ENCODE data around the gene MSI2. TPM values are rescaled to one million over a fixed set of nuclear protein-coding genes. Genes with fewer than 3 reads are reported as not detected.

The MSI2 gene
- total and polyA plus RNA-seq, 9 of the 15 experiments (the other 6 are each of a cell fraction or from before 2014, with no cell fraction given) = 4.6 to 61.8 (median 42.4) TPM

GRCh38 chr17:57553526-57553925, 297.2 kb downstream of the MSI2 start (continued):
- no peak for TF ChIP-seq SMARCB1 (IDR thresholded peaks at IDR 0.05; ENCODE audit: insufficient read length, low read depth)
- no peak for TF ChIP-seq ZNF212 (CRISPR knock-in tag; IDR thresholded peaks at IDR 0.05)
- peak; percentile 92 for TF ChIP-seq ZBED1 (IDR thresholded peaks at IDR 0.05)
- no peak for TF ChIP-seq ZNF512 (tag; IDR thresholded peaks at IDR 0.05)
- no peak for TF ChIP-seq FOXO4 (CRISPR knock-in tag; IDR thresholded peaks at IDR 0.05)
- TF ChIP-seq SMARCE1 (IDR thresholded peaks at IDR 0.05) = 0 out of 2 replicates have a peak, but pooled peaks have one; percentile 26
- no peak for TF ChIP-seq ZNF282 (CRISPR knock-in tag; IDR thresholded peaks at IDR 0.05)
- 0 out of 2 replicates have a peak, but pooled peaks have one; percentile 35 for TF ChIP-seq SMARCC2 (IDR thresholded peaks at IDR 0.05; ENCODE audit: low read depth)
- peak; percentile 57 for TF ChIP-seq NEUROD1 (IDR thresholded peaks at IDR 0.05; ENCODE audit: borderline replicate concordance, low read depth, low read length, partially characterized antibody)
- peak; percentile 79 for TF ChIP-seq CBFA2T2 (conservative IDR thresholded peaks at IDR 0.05)
- no peak for TF ChIP-seq BDP1 (IDR thresholded peaks at IDR 0.05; ENCODE audit: insufficient read depth, insufficient read length)
- TF ChIP-seq FOXM1 (IDR thresholded peaks at IDR 0.05; ENCODE audit: low read depth) = peak; percentile 68
- no peak for TF ChIP-seq FOXM1 (CRISPR knock-in tag; IDR thresholded peaks at IDR 0.05; ENCODE audit: low read depth)
- TF ChIP-seq ELK1 (CRISPR knock-in tag; IDR thresholded peaks at IDR 0.05) = no peak
- TF ChIP-seq GABPB2 (CRISPR knock-in tag; conservative IDR thresholded peaks at IDR 0.05) = no peak
- TF ChIP-seq GATAD2B (IDR thresholded peaks at IDR 0.05; ENCODE audit: borderline replicate concordance) = no peak
- TF ChIP-seq MCM3 (IDR thresholded peaks at IDR 0.05) = no peak
- no peak for TF ChIP-seq ZNF12 (CRISPR knock-in tag; IDR thresholded peaks at IDR 0.05)
- peak in 1 of 2 experiments; percentile 25; a peak in 1 of 4 replicates for TF ChIP-seq TBL1XR1 (IDR thresholded peaks at IDR 0.05; ENCODE audit: low read length in 2 of 2)
- peak; percentile 62; the same call in 1 of the 2 replicates for TF ChIP-seq CREB3L1 (IDR thresholded peaks at IDR 0.05; ENCODE audit: borderline replicate concordance, low read depth)
- TF ChIP-seq ZNF134 (CRISPR knock-in tag; conservative IDR thresholded peaks at IDR 0.05) = no peak
- TF ChIP-seq CCNT2 (IDR thresholded peaks at IDR 0.05; ENCODE audit: borderline replicate concordance, extremely low read depth, insufficient read length, low read depth, low read length) = no peak
- TF ChIP-seq ZBTB17 (CRISPR knock-in tag; IDR thresholded peaks at IDR 0.05) = no peak
- TF ChIP-seq BHLHE40 (IDR thresholded peaks at IDR 0.05; ENCODE audit: low read length) = peak; percentile 97
- 0 out of 2 replicates have a peak, but pooled peaks have one; percentile 11 for TF ChIP-seq ETV1 (tag; conservative IDR thresholded peaks at IDR 0.05; ENCODE audit: low read depth)
- no peak for TF ChIP-seq ZNF444 (CRISPR knock-in tag; IDR thresholded peaks at IDR 0.05)
- peak; percentile 31; the same call in 1 of the 2 replicates for TF ChIP-seq EP400 (IDR thresholded peaks at IDR 0.05)

Measured in K562 (cell line).